ENCODE data around the gene TBC1D4. TPM values are rescaled to one million over a fixed set of nuclear protein-coding genes. Genes with fewer than 3 reads are reported as not detected.
"Not testable (repeated sequence)": the region's sequence is repeated elsewhere in the genome, so short reads cannot be mapped to it uniquely, and the experiment has no call there.

Gene TBC1D4
- total RNA-seq, 1 donor from 2014 or later: 12.2 TPM

- no peak for ATAC-seq
These were observed 34.5 kb downstream of the TBC1D4 start for GRCh38 chr13:75447493-75447892.

- ATAC-seq: no peak
These were observed 35.1 kb downstream of the TBC1D4 start for GRCh38 chr13:75446874-75447273.

GRCh38 chr13:75445717-75446499 lies 36.1 kb downstream of the TBC1D4 start:
- ATAC-seq: no peak

- no peak for ATAC-seq
These were observed 38.0 kb downstream of the TBC1D4 start for GRCh38 chr13:75444016-75444415.

DNA sequence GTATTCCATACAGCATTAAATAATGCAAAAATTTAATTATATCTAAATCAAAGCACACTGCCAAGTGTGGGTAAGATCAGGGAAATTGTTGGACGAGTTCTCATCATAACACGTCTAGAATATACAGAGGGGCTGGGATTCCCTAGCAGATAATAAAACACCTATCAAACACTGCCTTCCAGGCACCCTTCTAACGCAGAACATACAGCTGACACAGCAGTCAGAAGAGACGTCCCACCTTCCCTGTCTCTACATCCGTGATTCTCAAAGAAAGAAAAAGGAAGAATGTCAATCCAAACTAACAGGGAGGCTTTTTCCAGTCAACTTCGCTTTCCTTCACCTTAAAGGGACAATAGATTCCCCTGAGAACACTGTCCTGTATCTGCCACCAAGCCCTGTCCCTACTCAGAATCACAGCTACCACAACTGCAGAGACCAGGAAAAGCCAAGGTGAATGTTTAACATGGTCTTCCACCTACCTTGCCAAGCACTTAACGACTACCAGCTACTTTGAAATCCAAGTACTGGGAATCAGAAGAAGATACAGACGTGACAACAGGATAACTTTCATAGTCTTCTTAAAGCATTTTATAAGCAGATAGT lies 38.5 kb downstream of the TBC1D4 start:
- ATAC-seq: no peak

- ATAC-seq: no peak
These were observed 39.2 kb downstream of the TBC1D4 start for GRCh38 chr13:75442736-75443234.

GRCh38 chr13:75440100-75440499 lies 41.9 kb downstream of the TBC1D4 start:
- no peak for ATAC-seq

DNA sequence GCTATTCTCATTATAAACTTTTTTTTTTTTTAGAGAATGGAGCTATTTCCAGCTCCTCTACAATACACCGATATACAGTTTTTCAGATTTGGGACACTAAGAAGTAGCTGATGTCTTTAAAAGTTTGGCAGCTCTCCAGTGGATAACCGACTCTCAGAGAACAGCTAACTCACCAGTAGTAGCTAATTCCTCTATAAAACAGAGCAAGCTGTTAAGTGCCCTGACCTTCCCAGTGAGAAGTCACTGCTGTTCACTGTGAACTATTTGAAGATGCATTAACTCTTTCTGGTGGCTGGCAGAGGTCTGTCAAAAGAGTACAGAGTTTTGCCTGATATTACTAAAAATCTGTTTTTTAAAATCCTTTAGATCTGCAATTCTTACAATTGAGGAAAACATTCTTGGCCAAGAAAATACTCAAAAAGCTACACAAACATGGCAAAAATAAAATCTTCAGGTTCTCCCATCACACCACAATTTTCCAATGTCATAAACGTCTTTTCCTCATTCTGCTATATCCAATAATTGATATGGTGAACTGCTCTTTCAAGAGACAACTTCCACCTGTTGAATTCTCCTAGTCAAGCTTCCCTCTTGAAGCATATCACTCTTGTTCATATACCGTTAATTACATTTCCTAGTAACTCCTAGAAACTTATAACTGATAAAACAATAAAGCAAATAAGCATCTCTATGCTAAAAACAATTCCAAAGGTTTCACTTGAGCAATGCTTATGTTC lies 44.2 kb downstream of the TBC1D4 start:
- no peak for ATAC-seq

GRCh38 chr13:75434126-75434525 lies 47.8 kb downstream of the TBC1D4 start:
- not testable (repeated sequence) for ATAC-seq

GRCh38 chr13:75432811-75433244 lies 49.1 kb downstream of the TBC1D4 start:
- ATAC-seq: no peak

GRCh38 chr13:75432045-75432444 lies 49.9 kb downstream of the TBC1D4 start:
- peak; percentile 45 for ATAC-seq

- no peak for ATAC-seq
These were observed 51.3 kb downstream of the TBC1D4 start for GRCh38 chr13:75430436-75431209.

GRCh38 chr13:75426421-75426820 lies 55.5 kb downstream of the TBC1D4 start:
- ATAC-seq: peak; percentile 79

DNA sequence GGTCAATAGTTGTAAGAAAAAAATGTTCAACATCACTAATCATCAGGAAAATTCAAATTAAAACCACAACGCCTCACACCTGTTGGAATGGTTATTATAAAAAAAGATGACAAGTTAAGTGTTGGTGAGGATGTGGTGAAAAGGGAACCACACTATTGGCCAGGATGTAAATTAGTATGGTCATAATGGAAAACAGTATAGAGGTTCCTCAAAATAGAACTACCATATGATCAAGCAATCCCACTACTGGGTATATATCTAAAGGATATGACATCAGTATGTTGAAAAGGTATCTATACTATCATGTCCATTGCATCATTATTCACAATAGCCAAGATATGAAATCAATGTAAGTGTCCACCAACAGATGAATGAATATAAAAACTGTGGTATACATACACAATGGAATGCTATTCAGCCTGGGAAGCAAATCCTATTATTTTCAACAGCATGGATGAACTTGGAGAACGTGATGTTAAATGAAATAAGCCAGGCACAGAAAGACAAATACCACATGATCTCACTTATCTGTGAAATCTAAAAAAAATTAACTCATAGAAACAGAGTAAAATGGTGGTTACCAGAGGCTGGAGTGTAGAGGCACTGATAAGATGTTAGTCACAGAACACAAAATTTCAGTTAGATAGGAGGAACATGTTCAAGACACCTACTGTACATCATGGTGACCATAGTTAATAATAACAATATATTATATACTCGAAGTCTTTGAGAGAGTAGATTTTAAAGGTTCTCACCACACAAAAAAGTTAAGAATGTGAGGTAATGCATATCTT lies 56.6 kb downstream of the TBC1D4 start:
- no peak for ATAC-seq

DNA sequence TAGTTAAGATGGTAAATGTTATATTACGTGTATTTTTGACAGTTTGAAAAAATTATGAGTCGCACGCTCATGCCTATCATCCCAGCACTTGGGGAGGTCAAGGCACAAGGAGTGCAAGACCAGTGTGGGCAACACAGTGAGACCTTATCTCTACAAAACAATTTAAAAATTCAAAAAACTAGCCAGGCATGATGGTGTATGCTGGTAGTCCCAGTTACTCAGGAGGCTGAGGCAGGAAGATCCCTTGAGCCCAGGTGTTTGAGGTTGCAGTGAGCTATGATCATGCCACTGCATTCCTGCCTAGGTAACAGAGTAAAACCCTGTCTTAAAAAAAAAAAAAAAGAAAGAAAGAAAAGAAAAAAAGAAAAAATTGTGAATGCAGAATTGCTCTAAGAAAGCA lies 58.0 kb downstream of the TBC1D4 start:
- ATAC-seq: no peak

DNA sequence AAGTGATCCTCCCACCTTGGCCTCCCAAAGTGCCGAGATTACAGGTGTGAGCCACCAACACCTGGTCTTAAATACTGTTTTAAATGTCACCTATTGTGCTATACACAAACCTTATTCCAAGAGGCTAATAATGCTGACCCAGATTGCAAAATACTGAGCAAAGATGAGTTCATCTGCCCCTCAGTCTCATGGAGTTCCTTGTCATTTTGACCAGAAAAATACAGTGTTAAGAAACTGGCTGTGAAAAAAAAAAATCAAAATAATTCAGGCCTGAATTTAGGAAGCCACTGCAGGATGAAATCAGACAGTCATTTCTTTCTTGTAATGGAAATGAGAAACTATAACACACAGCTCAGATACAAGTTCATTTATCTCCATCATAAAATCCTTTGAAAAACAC lies 59.9 kb downstream of the TBC1D4 start:
- ATAC-seq: no peak

- no peak for ATAC-seq
These were observed 60.8 kb downstream of the TBC1D4 start for GRCh38 chr13:75421133-75421532.

DNA sequence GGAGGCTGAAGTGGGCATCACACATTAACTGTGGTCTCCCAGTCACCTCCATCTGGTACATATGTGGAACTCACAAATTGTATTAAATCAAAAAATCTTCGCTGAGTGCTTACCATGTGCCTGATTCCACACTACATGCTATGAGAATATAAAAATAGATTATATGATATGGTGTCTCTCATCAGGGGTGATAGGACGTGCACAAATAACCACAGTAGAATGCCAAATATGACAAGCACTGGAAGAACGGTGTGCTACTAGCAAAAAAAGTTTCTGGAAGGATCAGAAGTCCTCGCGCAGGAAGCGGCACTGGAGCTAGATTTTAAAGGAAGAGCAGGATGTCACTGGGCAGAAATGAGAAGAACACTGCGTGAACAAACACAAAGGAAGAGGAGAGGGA lies 62.3 kb downstream of the TBC1D4 start:
- no peak for ATAC-seq

GRCh38 chr13:75418997-75419396 lies 63.0 kb downstream of the TBC1D4 start:
- ATAC-seq: no peak

GRCh38 chr13:75418186-75418843 lies 63.7 kb downstream of the TBC1D4 start:
- ATAC-seq: no peak

DNA sequence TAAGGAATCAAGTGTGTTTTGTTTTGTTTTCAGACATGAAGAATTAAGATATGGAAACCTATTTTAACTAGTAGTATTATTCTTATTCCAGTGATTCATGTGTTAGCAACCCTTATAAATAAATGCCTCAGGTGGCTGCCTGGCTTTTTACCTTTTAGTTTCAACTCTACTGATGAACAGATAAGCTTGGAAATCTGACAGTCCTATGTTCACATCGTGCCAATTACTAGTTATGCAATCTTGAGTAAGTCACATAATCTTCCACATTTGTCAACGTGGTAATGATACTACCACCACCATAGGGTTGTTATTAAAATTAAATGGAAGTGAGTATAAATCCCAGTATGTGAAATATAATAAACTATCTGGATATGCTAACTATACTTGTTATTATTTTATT lies 64.3 kb downstream of the TBC1D4 start:
- ATAC-seq: peak; percentile 27

Data from esophagus mucosa (tissue), 1 donor.